OCI-M2 (cell line): ENCODE results near the gene CD274.
"Not testable (repeated sequence)": the region's sequence is repeated elsewhere in the genome, so short reads cannot be mapped to it uniquely, and the experiment has no call there.

ENCODE experiments used
- DNase-seq: peaks from one replicate; lab custom pipeline; 2025; ENCODE audit not compliant: unreplicated experiment; lab: John Stamatoyannopoulos, UW

Gene CD274

GRCh38 chr9:5460157-5460556, 9.8 kb downstream of the CD274 start:
- DNase-seq: no peak

- not testable (repeated sequence) for DNase-seq
Measured at GRCh38 chr9:5464831-5465330, 14.5 kb downstream of the CD274 start.

GRCh38 chr9:5466005-5466404, 15.7 kb downstream of the CD274 start:
- DNase-seq: no peak

- DNase-seq: no peak
Measured at GRCh38 chr9:5466766-5467165, 16.4 kb downstream of the CD274 start.

- no peak for DNase-seq
Measured at GRCh38 chr9:5468850-5469249, 18.5 kb downstream of the CD274 start.

- no peak for DNase-seq
Measured at GRCh38 chr9:5470122-5470521, 19.8 kb downstream of the CD274 start.

GRCh38 chr9:5470816-5471215, 20.5 kb downstream of the CD274 start:
- DNase-seq: no peak

- not testable (repeated sequence) for DNase-seq
Measured at GRCh38 chr9:5475611-5476010, 25.3 kb downstream of the CD274 start.

GRCh38 chr9:5478206-5478605, 27.9 kb downstream of the CD274 start:
- DNase-seq: no peak

GRCh38 chr9:5479994-5480694, 29.8 kb downstream of the CD274 start:
- no peak for DNase-seq

- no peak for DNase-seq
Measured at GRCh38 chr9:5480919-5481318, 30.6 kb downstream of the CD274 start.

GRCh38 chr9:5481322-5482040, 31.1 kb downstream of the CD274 start:
- DNase-seq: no peak

- DNase-seq: no peak
Measured at GRCh38 chr9:5482194-5482593, 31.9 kb downstream of the CD274 start.

GRCh38 chr9:5483306-5483705, 33.0 kb downstream of the CD274 start:
- no peak for DNase-seq

GRCh38 chr9:5485378-5486085, 35.2 kb downstream of the CD274 start:
- DNase-seq: no peak

GRCh38 chr9:5486988-5487387, 36.6 kb downstream of the CD274 start:
- no peak for DNase-seq

- DNase-seq: no peak
Measured at GRCh38 chr9:5488221-5489008, 38.1 kb downstream of the CD274 start.

GRCh38 chr9:5489630-5490490, 39.5 kb downstream of the CD274 start:
- no peak for DNase-seq

GRCh38 chr9:5492965-5493678, 42.8 kb downstream of the CD274 start:
- DNase-seq: no peak
